ENCODE data around the gene KIT.

Gene KIT

DNA sequence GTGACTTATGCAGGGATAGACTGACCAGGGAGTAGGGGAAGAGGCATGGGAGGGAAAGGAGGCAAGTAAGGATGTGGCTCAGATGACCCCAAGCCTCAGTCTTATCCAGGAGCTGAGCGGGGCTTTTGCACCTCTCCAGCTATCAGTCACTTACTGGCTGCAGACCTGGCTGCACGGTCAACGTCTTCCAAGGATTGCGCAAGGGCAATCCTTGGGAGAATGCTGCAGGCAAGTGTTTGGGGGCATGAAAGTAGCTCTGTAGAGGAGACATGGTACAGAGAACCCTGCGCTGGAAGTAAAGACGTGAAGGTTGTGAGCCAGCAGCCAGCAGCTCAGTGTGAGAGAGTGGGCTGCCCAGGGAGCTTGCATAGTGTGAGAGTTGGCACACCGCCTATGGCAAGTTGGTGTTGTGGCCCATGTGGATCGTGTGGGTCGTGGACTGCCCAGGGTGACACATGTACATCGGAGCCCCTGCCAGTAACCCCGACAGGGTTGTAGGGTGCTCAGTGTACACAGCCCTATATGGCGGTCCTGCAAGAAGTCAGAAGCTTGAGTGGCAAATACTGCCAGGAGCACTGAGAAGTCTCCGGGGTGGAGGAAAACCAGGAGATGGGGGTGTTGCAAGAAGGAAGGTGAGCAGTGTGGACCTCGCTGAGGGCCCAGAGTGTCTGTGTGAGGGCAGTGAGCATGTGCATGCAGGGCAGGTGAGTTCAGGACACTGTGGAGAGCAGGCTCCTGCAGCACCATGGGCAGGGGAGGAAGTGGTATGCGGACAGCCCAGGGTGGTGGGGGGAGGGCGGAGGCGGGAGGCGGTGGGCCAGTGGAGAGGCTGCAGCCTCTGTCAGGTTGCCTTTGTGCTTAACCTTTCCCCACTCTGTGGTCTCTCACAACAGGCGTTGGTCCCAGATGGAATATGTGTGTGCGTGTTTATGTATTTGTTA lies 50.9 kb downstream of the KIT start:
- DNase-seq = no peak

DNA sequence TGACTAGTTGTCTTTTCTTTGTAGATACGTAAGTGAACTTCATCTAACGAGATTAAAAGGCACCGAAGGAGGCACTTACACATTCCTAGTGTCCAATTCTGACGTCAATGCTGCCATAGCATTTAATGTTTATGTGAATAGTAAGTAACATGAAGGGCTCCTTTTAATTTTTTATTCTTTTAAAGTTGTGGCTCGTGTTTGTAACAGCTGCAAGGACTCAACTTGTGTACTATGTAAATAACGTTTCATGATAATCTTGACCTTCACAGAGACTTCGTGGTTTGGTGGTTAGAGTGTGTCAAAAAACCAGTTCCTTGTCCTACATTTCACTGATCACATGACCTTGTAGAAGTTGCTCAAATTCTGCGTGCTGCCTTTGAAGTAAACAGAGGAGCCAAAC lies 51.6 kb downstream of the KIT start:
- DNase-seq = no peak

DNA sequence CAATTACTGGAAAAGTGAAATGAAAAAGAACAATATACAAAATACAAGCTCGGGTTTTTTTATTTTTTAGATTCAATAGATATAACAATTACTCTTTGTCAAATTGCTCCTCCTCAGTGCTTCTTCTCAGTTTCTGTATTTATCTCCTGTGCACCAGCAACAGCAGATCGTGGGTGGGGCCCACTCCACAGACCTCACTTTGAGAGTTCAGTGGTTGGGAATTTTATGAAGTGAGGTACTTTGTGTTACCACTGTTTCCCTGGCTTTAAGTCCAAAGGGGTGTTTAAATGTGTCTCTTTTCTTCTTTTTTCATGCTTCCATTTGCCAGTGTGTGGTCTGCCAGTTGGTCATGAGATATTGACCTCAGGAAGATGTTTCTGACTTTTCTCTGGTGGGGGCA lies 54.4 kb downstream of the KIT start:
- DNase-seq = no peak

DNA sequence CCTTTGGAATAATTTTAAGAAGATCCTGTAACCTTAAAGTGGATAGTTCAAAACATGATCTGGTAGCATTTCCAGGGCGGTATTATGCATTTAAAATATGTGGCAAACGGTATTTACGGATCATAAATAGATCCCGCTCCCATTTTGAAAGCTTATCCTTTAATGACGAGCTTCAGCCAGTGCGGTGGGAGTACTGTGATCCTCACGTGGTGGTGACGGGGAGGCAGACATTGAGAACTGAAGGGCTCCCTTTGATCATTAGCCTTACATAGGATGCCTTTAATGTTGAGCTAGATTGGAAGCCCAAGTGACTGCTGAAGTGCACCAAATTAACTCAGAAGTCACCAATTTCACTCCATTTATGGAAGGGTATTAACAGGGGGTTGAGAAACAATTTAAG lies 56.9 kb downstream of the KIT start:
- no peak for DNase-seq

DNA sequence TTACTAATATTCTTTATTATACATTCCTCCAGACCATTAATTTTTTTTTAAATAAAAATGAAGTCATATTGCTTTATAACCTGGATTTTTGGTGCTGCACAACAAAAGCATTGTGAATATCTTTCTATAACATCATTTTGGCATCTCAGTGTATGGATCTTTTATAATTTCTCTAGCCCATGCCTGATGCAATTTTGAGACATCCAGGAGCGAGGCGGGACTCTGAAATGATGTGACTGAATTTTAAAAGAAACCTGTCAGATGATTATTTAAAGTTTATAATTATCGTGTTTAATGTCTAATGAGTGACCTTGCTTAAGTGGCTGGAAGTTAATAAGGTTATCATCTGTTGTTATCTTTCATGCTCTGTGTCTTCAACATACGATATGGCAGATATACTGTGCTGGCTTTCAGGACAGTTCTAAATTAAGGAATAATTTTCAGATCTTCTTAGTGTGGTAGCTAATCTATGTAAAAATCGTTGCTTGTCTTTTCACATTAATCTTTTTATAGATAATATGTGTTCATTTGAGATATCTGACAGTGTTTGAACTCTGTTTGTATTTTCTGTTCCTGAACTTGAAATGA lies 58.8 kb downstream of the KIT start:
- DNase-seq = no peak

DNA sequence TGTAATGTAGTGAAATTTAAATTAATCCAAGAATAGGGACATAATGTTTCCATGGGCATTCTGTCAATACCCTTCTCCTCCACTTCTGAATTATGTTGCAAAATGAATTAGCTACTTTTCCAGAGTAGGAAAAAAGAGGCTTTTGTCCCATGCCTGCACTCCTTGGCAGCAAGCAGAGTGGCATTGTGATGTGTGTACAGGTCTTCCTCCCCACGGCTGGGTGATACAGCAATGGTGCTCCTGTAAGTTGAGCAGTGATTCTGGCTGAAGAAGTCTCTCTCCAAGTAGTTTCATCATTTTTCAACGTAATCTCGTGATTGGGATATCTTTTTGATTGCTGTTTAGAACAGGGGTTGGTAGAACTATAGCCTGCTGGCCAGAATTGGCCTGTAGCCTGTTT lies 59.9 kb downstream of the KIT start:
- no peak for DNase-seq

DNA sequence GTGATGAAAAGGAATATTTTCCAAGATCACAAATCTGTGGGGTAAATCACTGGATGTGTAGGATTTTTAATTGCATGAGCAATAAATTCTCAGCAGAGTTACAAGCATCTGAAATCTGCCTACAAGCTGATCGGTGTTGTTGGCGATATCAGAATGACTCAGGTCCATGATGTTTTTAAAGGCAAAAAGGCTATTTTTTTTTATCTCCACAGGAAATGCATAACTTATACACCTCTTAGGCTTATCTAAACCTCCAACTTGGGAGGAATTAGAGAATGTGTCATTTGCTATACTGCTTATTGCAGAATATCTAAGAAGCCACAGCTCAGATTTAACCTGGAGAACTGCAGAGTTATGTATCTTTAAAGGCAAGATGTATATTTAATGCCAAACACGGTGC lies 61.6 kb downstream of the KIT start:
- DNase-seq = no peak

DNA sequence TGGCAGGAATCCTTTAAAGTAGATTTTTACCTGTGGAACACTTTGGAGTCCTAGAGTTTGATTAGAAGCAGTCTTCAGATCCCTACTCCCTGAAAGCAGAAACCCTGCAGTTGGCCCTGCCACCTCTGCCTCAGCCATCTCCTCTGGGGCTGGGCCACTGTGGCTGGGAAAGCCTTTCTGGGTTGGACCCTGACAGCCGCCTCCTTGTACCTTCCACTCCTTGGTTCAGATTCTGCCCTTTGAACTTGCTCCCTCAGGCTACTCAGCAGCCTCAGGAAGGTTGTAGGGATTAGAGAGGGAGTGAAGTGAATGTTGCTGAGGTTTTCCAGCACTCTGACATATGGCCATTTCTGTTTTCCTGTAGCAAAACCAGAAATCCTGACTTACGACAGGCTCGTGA lies 65.5 kb downstream of the KIT start:
- no peak for DNase-seq

DNA sequence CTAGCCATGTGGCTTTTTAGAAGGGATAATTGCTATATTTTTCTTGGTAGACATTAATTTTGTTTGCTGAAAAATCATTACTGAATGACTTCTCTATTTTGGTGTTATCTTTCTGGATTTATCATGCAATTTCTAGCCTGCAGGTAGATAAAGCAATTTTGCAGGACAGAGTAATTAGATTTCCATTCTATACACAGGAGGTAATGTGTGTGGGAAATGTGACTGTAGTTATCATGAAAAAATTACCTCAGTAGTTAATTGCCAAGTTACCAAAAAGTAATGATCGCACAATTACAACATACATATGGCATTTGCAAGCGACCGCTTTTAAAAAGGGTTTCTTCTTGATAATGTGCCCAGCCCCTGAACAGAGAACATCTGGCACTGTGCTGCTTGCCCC lies 66.1 kb downstream of the KIT start:
- no peak for DNase-seq

DNA sequence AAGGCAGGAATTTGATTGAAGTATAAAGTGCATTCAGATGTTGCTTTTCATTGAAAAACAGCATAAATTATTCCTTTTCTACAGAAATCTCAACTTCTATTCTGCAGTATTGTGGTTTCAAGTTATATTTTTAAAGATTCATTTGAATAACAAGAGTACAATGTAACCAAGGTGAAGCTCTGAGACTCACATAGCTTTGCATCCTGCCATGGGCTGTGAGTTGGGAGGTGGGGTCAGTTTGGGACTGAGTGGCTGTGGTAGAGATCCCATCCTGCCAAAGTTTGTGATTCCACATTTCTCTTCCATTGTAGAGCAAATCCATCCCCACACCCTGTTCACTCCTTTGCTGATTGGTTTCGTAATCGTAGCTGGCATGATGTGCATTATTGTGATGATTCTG lies 69.2 kb downstream of the KIT start:
- DNase-seq = no peak

DNA sequence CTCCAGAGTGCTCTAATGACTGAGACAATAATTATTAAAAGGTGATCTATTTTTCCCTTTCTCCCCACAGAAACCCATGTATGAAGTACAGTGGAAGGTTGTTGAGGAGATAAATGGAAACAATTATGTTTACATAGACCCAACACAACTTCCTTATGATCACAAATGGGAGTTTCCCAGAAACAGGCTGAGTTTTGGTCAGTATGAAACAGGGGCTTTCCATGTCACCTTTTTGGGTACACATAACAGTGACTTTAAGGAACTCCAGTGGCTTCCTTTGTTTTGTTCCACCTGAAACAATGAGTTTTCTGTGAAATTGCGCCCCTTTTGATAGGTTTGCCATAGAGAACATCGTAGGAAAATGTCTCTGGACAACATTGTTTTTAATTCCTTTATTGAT lies 69.6 kb downstream of the KIT start:
- DNase-seq = no peak

DNA sequence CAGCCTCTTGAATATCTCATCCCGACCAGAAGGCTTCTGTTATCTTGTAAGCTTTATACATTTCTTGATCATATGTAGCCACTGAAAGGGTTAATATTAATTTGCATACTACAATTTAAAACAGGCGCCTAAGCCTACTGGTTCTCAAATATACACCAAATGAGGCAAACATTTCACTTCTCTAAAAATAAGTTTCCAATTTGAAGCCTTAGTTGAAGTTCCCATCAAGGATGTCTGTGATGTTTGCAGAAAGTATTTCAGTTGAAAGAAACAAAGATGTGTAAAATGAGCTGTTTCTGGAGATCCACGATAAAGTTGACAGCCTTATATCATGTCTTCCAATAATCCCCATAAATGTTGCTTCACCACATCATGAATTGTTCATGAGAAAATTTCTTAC lies 70.6 kb downstream of the KIT start:
- DNase-seq = no peak

DNA sequence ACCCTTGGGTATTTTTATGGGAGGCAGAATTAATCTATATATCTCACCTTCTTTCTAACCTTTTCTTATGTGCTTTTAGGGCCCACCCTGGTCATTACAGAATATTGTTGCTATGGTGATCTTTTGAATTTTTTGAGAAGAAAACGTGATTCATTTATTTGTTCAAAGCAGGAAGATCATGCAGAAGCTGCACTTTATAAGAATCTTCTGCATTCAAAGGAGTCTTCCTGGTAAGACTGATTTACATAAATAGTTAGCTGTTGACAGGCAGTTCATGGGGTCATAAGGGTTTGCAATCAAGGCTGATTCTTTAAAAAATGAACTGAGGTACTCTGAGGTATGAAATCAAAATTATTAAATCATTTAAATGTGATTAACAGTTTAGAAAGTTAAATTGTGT lies 71.5 kb downstream of the KIT start:
- DNase-seq = no peak

DNA sequence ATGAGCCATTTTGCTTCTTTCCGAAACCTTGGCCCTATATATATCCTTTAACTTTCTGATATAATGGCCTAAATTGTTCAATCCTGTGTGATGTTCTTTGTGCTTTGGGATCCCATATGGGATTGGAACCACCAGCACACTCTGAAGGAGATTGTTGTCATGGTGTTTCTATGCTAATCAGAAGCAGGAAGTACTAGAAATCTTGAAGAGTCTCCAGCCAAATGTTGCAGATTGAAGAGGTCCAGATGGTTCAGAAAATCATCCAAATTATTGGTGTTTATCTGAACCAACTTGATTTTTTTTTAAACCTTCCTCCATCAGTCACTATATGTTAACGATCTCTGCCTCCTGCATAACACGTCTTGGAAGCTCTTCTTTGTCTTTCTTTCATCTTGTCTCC lies 72.8 kb downstream of the KIT start:
- no peak for DNase-seq

DNA sequence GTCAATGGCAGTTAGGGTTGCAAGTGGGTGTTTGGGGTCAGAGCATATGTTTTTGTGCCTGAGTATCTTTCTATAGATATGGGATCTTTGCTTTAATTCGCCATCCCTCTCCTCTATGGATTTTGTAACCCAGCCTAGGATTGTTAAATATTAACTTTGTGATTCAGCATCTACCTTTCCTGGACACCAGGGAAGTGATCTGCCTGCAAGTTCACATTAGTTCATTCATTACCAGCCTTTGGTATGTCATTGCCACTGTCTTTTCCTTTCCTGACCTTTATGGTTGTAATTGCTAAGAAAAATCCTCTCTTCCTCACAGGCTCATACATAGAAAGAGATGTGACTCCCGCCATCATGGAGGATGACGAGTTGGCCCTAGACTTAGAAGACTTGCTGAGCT lies 73.8 kb downstream of the KIT start:
- no peak for DNase-seq

DNA sequence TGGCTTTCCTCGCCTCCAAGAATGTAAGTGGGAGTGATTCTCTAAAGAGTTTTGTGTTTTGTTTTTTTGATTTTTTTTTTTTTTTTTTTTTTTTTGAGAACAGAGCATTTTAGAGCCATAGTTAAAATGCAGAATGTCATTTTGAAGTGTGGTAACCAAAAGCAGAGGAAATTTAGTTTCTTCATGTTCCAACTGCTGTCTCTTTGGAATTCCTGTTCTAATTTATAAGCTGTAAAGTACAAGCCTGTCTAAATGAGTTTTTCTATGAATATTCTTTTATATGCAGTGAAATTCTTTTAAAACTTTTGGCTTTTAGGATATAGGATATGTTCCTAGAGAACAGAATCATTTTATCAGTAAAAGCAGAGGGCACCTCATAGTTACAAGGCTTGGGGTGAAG lies 74.2 kb downstream of the KIT start:
- DNase-seq = no peak

DNA sequence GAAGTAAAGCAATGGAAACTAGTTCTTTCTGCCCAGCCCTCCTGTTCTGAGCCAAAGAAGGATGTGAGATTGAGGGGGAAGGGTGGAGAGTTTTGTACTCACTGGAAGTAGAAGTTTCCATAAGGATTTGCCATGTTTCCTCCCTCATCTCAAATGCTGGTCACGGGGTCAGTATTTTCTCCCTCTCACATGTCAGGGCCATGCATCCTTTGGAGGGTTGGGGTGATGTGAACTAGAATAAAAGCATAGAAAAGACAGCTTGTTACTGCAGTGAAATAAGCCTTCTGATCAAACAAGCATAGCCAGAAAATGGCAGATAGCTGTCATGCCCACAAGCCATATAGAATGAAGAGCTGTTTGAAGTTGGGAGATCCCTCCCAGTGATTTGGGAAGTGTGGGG lies 79.7 kb downstream of the KIT start:
- DNase-seq = no peak

DNA sequence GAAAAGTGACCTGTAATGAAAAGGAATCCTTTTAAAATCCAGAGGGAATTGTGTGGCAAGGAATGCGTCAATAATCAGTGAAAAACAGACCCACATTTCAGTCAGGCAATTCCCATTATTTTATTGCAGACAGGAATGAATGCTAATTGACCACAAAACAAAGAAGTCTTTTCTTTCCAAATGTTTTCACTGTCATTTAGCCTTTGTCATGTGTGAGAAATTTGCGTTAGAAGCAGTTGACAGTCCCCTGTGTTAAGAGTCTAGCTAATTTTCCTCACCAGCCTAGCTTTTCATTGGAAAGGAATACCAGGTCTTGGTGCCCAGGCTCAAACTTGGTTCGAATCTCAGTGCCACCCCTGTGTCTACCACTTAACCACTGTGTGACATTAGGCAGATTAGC lies 83.4 kb downstream of the KIT start:
- DNase-seq = no peak

DNA sequence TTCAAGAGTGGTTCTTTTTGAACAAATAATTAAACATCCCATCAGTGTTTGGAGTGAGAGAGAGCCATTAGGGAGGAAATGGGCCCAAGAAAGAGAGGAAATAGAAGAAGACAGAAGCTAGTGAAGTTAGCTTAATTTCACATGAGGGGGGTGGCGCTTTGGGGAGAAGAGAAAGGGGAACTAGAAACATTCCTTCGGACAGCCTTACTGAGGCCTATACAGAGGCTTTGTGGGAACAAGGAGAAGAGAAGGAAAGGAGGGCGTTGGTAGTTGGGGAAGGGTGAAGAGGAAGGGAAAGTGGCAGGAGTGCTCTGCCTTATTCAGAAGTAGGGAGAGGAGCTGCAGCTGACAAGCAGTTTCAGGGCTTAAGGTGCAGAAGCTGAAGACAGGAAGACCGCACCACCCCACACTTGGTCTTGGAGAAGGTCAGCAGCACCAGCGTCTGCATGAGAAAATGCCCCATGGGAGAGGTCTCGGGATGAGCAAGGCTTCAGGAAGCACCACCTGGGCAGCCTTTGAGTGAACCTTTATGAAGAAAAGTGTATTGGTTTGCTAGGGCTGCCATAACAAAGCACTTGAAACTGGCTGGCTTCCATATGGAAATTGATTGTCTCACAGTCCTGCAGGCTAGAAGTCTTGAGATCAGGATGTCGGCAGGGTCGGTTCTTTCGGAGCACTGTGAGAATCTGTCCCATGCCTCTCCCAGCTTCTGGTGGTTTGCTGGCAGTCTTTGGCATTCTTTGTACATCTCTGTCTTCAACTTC lies 85.1 kb downstream of the KIT start:
- DNase-seq = no peak

DNA sequence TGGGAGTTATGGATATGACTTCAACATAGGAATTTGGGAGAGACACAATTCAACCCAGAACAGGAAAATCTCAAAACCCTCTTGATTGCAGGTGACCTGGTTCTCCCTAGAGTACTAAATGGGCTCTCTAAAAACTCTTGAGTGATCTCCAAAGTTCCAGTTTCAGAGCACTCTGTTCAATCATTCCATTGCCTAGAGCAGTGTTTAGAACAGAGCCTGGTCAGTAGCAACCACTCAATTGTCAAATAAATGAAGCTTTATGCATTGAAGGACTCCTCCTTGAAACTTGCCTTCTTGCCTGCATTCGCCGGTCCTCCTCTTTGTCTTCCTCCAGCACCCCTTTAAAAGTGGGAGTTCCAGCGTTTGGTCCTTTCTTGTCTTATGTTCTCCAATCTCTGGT lies 85.8 kb downstream of the KIT start:
- no peak for DNase-seq

DNA sequence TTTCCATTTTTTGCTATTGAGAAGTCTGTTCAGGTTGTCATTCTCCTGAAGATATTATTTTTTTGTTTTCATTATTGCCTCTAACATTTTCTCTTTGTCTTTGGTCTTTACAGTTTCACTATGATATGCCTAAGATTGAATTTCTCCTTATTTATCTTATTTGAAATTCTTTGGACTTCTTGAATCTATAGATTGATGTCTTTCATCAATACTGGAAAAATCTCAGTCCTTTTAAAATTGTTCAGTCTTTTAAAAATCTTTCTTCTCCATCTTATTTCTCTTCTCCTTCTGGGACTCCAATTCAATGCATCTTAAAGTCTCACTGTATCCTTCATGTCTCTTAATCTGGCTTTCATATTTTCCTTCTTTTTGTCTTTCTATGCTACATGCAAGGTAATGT lies 86.7 kb downstream of the KIT start:
- DNase-seq = no peak

DNA sequence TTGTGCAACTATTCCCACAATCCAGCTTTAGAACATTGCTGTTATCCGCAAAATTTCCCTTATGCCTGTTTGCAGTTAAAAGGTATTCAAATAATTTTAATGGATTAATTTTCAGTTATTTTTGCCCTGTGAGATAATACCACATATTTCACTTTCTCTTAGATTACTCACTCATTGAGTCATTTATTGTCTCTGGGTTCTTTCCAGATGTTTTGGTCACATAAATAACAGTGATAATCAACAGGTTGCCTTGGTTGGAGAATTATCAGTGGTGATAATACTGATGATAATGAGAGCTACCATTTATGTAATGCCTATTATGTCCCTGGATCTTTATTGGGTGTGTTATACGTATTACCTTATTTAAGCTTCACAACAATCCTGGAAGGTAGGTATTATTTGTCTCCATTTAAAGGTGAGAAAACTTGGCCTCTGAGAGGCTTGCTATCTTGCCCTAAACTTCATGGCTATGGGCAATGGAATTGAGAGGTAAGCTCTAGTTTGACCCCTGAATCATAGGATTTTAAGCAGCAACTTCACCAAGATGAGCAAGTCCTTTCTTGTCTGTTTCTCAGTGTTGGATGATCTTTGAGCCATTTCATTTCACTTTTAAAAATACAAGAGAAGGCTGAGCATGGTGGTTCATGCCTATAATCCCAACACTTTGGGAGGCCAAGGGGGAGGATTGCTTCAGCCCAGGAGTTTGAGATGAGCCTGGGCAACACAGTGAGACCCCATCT lies 87.4 kb downstream of the KIT start:
- DNase-seq = no peak

DNA sequence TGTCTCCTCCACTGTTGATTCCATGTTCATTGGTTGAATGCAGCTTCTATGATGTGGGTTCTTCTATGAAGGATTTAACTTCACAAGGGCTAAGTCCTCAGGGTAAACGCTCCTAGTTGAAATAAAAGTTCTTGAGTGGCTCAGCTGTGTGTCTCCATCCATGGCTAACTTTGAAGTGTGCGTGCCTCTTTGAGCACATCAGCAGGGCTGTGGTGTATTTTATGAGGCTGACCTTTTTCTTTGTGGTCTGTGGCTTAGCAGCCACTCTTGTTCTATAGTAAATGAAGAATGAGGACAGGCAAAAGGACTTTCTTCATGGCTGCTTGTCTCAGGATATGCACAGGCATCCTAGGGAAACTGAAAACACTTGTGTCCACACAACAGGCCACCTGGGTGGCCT lies 88.5 kb downstream of the KIT start:
- DNase-seq = no peak
